Stimulated activated CD4-positive, alpha-beta T cell treated with anti-CD3 and anti-CD28 coated beads, Interleukin-4, amount 100 ng/mL, for 4 hours (primary cell): ENCODE measurements around the gene NHLRC1.

Experiments used
- DNase-seq, 2 experiments: peaks; one replicate each; pipeline ENCODE4 v3.0.0-alpha.2; 2020

Gene NHLRC1

GRCh38 chr6:18138906-18139305 is 16.4 kb upstream of the NHLRC1 start:
- no peak for DNase-seq

- no peak for DNase-seq
Measured at GRCh38 chr6:18136260-18136659, 13.8 kb upstream of the NHLRC1 start.

- no peak for DNase-seq
Measured at GRCh38 chr6:18135171-18135570, 12.7 kb upstream of the NHLRC1 start.

GRCh38 chr6:18132346-18132745 is 9.9 kb upstream of the NHLRC1 start:
- no peak for DNase-seq

- DNase-seq, result no peak
Measured at GRCh38 chr6:18126121-18126520, 3.6 kb upstream of the NHLRC1 start.

- DNase-seq, result no peak
Measured at GRCh38 chr6:18121580-18122127, 823 bp downstream of the NHLRC1 start.

- no peak for DNase-seq
Measured at GRCh38 chr6:18119236-18119635, 3.2 kb downstream of the NHLRC1 start.

GRCh38 chr6:18118330-18118729 is 4.1 kb downstream of the NHLRC1 start:
- no peak for DNase-seq

- DNase-seq, result no peak
Measured at GRCh38 chr6:18117136-18117535, 5.3 kb downstream of the NHLRC1 start.

GRCh38 chr6:18115356-18115755 is 7.1 kb downstream of the NHLRC1 start:
- DNase-seq, result no peak

GRCh38 chr6:18110162-18110561 is 12.3 kb downstream of the NHLRC1 start:
- DNase-seq, result no peak

GRCh38 chr6:18107061-18107460 is 15.4 kb downstream of the NHLRC1 start:
- DNase-seq, result no peak

- no peak for DNase-seq
Measured at GRCh38 chr6:18102783-18103509, 19.5 kb downstream of the NHLRC1 start.

- DNase-seq, result no peak
Measured at GRCh38 chr6:18101873-18102272, 20.6 kb downstream of the NHLRC1 start.

GRCh38 chr6:18101271-18101670 is 21.2 kb downstream of the NHLRC1 start:
- no peak for DNase-seq

- DNase-seq, result no peak
Measured at GRCh38 chr6:18100296-18100695, 22.2 kb downstream of the NHLRC1 start.

GRCh38 chr6:18099511-18099910 is 23.0 kb downstream of the NHLRC1 start:
- no peak for DNase-seq

GRCh38 chr6:18096423-18096822 is 26.1 kb downstream of the NHLRC1 start:
- no peak for DNase-seq

- DNase-seq, result no peak
Measured at GRCh38 chr6:18091382-18091781, 31.1 kb downstream of the NHLRC1 start.

GRCh38 chr6:18090349-18090786 is 32.1 kb downstream of the NHLRC1 start:
- DNase-seq, result no peak

GRCh38 chr6:18088419-18089296 is 33.8 kb downstream of the NHLRC1 start:
- DNase-seq, result no peak

- DNase-seq, result no peak
Measured at GRCh38 chr6:18087396-18088165, 34.9 kb downstream of the NHLRC1 start.
